K562 (cell line): Measurements from ENCODE around the gene YBX2.

ENCODE experiments used
- BRD4 ChIP-seq: fragments of 200-600 bp; sonication (generic); IDR thresholded peaks from 2 replicates; pipeline ENCODE4 v1.6.1; 2017; ENCODE audit warnings: inconsistent platforms
- CEBPB ChIP-seq: fragments of 450-650 bp; IDR thresholded peaks from 2 replicates; pipeline ENCODE4 v1.6.1; 2016; ENCODE audit warnings: missing genetic modification characterization, missing compliant biosample characterization
- DNMT1 ChIP-seq: fragments of 450-650 bp; IDR thresholded peaks from 2 replicates; pipeline ENCODE4 v1.6.1; 2016; ENCODE audit warnings: antibody characterized with exemption, mild to moderate bottlenecking
- GTF2F1 ChIP-seq: IDR thresholded peaks from 2 replicates; pipeline ENCODE4 v1.6.1; 2011; ENCODE audit warnings: low read depth, low read length, improper control_type of control experiment
- MTA2 ChIP-seq: fragments of 450-650 bp; IDR thresholded peaks from 2 replicates; pipeline ENCODE4 v1.6.1; 2016; ENCODE audit warnings: low read depth
- PRPF4 ChIP-seq: fragments of 200-400 bp; formaldehyde crosslinking; IDR thresholded peaks from one replicate; pipeline ENCODE4 v1.6.1; 2017; ENCODE audit warnings: low read length, low read depth, mild to moderate bottlenecking; ENCODE audit not compliant: insufficient read depth, poor library complexity, severe bottlenecking
- RAD21 ChIP-seq, 2 experiments: fragments of 250-450 bp in 1 of 2; fragments of 450-650 bp in 1 of 2; sonication (Bioruptor Pico) in 1 of 2; formaldehyde crosslinking in 1 of 2; IDR thresholded peaks in 1 of 2; conservative IDR thresholded peaks in 1 of 2; 2 replicates each; pipeline versions ENCODE4 v1.4.0 to v1.8.0; 2020 to 2022; ENCODE audit warnings: mild to moderate bottlenecking in 2 of 2, moderate library complexity in 1 of 2
- RB1 ChIP-seq: fragments of 450-650 bp; IDR thresholded peaks from 2 replicates; pipeline ENCODE4 v1.6.1; 2017; ENCODE audit warnings: low read depth, mild to moderate bottlenecking
- TCF7L2 ChIP-seq: fragments of 150-350 bp; IDR thresholded peaks from 2 replicates; pipeline ENCODE4 v1.6.1; 2016; ENCODE audit warnings: low read depth, mild to moderate bottlenecking, low read length, moderate library complexity
- U2AF1 ChIP-seq: fragments of 200-400 bp; formaldehyde crosslinking; optimal IDR thresholded peaks from 2 replicates; pipeline ENCODE3; 2017; ENCODE audit warnings: mild to moderate bottlenecking, low read depth, low read length, moderate library complexity
- ZC3H8 ChIP-seq: fragments of 450-650 bp; IDR thresholded peaks from 2 replicates; pipeline ENCODE4 v1.6.1; 2017
- TF ChIP-seq, protein P1 (sequence below), 3 experiments: IDR thresholded peaks in 2 of 3; conservative IDR thresholded peaks in 1 of 3; 2 replicates each; pipeline ENCODE4 v1.5.1; 2011 to 2012; ENCODE audit warnings: low read length in 3 of 3, mild to moderate bottlenecking in 3 of 3, control low read depth in 2 of 3, improper control_type of control experiment in 1 of 3, inconsistent platforms in 1 of 3, low read depth in 1 of 3, mixed read lengths in 1 of 3, moderate library complexity in 1 of 3; ENCODE audit not compliant: insufficient read depth in 2 of 3
- TF ChIP-seq, protein P2 (sequence below): sonication (generic); formaldehyde crosslinking; IDR thresholded peaks from 2 replicates; pipeline ENCODE4 v1.8.1; 2022; ENCODE audit warnings: missing genetic modification reagents
- TF ChIP-seq, protein P3 (sequence below): fragments of 450-650 bp; IDR thresholded peaks from 2 replicates; pipeline ENCODE4 v1.6.1; 2016; ENCODE audit warnings: missing biosample characterization, missing genetic modification characterization

DNA sequence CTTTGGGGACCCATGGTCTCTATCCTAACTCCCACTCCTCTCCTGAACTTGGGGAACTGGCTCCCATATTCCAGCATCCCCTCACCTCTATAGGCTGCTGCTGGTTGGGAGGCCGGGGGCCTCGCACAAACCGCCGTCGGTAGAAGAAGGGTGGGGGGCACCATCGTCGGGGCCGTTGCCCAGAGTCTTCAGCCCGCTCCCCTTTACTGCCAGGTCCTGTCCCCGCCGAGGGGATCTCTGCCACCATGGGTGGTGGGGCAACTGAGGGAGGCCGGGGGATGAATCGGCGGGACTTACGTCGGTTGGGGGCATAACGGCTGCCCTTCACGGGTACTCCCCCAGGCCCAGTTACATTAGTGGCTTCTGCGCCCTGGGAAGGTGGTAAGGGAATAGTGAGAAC is 4.3 kb downstream of the YBX2 start:
- no peak for TF ChIP-seq RAD21 (CRISPR knock-in tag; conservative IDR thresholded peaks at IDR 0.05 in 1 of 2, IDR thresholded peaks at IDR 0.05 in 1 of 2)
- no peak for TF ChIP-seq RB1
- TF ChIP-seq, protein P1, sequence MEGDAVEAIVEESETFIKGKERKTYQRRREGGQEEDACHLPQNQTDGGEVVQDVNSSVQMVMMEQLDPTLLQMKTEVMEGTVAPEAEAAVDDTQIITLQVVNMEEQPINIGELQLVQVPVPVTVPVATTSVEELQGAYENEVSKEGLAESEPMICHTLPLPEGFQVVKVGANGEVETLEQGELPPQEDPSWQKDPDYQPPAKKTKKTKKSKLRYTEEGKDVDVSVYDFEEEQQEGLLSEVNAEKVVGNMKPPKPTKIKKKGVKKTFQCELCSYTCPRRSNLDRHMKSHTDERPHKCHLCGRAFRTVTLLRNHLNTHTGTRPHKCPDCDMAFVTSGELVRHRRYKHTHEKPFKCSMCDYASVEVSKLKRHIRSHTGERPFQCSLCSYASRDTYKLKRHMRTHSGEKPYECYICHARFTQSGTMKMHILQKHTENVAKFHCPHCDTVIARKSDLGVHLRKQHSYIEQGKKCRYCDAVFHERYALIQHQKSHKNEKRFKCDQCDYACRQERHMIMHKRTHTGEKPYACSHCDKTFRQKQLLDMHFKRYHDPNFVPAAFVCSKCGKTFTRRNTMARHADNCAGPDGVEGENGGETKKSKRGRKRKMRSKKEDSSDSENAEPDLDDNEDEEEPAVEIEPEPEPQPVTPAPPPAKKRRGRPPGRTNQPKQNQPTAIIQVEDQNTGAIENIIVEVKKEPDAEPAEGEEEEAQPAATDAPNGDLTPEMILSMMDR (IDR thresholded peaks at IDR 0.05 in 2 of 3, conservative IDR thresholded peaks at IDR 0.05 in 1 of 3; ENCODE audit: insufficient read depth in 2 of 3, low read depth in 1 of 3, low read length in 3 of 3), result no peak
- no peak for TF ChIP-seq U2AF1
- TF ChIP-seq DNMT1, result no peak
- no peak for TF ChIP-seq PRPF4
- TF ChIP-seq, protein P2, sequence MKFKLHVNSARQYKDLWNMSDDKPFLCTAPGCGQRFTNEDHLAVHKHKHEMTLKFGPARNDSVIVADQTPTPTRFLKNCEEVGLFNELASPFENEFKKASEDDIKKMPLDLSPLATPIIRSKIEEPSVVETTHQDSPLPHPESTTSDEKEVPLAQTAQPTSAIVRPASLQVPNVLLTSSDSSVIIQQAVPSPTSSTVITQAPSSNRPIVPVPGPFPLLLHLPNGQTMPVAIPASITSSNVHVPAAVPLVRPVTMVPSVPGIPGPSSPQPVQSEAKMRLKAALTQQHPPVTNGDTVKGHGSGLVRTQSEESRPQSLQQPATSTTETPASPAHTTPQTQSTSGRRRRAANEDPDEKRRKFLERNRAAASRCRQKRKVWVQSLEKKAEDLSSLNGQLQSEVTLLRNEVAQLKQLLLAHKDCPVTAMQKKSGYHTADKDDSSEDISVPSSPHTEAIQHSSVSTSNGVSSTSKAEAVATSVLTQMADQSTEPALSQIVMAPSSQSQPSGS (CRISPR knock-in tag), result no peak
- no peak for TF ChIP-seq BRD4
- no peak for TF ChIP-seq MTA2
- no peak for TF ChIP-seq CEBPB (tag)
- TF ChIP-seq, protein P3, sequence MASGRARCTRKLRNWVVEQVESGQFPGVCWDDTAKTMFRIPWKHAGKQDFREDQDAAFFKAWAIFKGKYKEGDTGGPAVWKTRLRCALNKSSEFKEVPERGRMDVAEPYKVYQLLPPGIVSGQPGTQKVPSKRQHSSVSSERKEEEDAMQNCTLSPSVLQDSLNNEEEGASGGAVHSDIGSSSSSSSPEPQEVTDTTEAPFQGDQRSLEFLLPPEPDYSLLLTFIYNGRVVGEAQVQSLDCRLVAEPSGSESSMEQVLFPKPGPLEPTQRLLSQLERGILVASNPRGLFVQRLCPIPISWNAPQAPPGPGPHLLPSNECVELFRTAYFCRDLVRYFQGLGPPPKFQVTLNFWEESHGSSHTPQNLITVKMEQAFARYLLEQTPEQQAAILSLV (tag), result no peak
- TF ChIP-seq TCF7L2, result no peak
- no peak for TF ChIP-seq GTF2F1
- TF ChIP-seq ZC3H8, result no peak
